D721Med (cell line): Measurements from ENCODE around the gene ATP1A3.

Source experiments
- DNase-seq: peaks from one replicate; pipeline ENCODE4 v3.0.0; 2011; ENCODE audit warnings: low spot score; ENCODE audit not compliant: insufficient read length
- FAIRE-seq: peaks from 2 replicates; lab custom pipeline; 2011; peaks lifted over from hg19 to GRCh38; lab: Jason Lieb, UNC
- TF ChIP-seq, protein P1 (sequence below): IDR thresholded peaks from 2 replicates; pipeline ENCODE4 v1.5.1; 2012; ENCODE audit warnings: mild to moderate bottlenecking, control low read depth; ENCODE audit not compliant: insufficient read depth; ENCODE audit errors: missing control alignments

The ATP1A3 gene

DNA sequence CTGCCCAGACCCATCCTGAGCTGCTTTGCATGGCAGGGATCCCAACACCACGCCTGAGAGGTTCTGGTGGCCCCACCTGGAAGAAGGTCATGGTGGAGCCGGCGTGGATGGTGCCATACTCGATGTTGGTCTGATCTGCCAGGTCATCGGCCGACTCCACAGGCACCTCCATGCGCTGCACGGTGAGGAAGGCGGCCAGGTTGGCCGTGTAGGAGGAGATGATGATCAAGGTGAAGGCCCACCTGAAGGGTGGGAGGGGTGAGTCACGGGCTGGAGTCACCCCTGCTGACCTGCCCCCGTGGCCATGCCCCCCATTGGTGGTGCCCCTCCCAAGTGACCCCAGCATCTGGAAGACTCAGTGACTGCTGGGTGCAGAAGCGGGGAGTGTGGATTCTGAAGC is 12.5 kb upstream of the ATP1A3 start:
- DNase-seq (no peak), FAIRE-seq (no peak)
- TF ChIP-seq, protein P1, sequence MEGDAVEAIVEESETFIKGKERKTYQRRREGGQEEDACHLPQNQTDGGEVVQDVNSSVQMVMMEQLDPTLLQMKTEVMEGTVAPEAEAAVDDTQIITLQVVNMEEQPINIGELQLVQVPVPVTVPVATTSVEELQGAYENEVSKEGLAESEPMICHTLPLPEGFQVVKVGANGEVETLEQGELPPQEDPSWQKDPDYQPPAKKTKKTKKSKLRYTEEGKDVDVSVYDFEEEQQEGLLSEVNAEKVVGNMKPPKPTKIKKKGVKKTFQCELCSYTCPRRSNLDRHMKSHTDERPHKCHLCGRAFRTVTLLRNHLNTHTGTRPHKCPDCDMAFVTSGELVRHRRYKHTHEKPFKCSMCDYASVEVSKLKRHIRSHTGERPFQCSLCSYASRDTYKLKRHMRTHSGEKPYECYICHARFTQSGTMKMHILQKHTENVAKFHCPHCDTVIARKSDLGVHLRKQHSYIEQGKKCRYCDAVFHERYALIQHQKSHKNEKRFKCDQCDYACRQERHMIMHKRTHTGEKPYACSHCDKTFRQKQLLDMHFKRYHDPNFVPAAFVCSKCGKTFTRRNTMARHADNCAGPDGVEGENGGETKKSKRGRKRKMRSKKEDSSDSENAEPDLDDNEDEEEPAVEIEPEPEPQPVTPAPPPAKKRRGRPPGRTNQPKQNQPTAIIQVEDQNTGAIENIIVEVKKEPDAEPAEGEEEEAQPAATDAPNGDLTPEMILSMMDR, result no peak

DNA sequence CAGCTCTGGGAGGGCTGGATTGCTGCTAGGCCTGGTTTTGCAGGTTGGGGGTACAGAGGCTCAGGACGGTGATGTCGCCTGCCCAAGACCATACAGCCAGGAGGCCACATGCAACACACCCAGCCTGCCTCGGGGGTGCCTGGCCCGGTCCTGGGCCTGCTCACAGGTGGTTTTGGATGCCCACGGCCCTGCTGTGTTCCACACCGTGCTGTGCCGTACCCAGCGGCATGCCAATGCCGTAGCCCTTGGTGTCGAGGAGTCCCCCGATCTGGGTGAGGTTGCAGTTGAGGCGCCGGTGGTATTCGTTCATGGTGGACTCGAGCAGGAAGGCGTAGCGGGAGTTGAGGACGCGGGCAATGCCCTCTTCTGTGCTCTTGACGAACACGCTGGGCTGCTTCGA is 11.5 kb upstream of the ATP1A3 start:
- DNase-seq (no peak), FAIRE-seq (no peak)
- TF ChIP-seq, protein P1, result no peak

DNA sequence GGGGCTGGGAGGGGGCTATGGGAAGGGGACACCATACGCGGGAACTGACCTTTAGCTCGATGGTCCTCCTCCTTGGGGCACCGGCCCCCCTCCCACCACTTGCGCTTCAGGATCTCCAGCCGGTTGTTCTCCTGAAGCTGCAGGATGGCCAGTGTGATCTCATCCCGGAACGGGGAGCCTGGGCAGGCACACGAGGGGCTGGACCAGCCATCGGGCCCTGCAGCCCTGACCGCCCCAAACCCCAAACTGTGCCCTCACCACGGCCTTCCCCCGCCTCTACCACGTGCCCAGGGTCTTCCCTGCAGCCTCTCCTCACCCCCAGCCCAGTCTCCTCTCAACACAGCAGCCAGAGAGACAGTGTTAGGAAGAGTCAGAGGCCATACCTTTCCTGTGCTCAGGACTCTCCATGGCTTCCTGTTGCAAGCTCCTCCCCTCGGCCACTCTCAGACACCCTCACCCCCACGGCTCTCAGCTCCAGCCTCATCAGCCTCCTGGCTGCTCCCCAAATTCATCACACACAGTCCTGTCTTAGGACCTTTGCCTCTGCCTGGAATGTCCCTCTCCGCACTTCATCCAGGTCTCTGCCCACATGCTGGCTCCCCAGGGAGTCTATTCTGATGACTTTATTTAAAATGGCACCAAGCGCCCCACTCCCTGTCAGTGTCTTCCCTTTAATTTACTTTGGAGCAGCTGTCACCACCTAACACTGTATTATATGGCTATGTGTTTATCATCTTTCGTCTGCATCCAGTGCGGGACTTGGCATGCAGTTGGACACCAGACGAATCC is 9.7 kb upstream of the ATP1A3 start:
- TF ChIP-seq, protein P1, result no peak
- no peak for FAIRE-seq

GRCh38 chr19:41999878-42000208 is 5.8 kb upstream of the ATP1A3 start:
- no peak for DNase-seq
- no peak for FAIRE-seq
- TF ChIP-seq, protein P1, result no peak

More for the DNA sequence above, 9.7 kb upstream of the ATP1A3 start:
- DNase-seq, result no peak

DNA sequence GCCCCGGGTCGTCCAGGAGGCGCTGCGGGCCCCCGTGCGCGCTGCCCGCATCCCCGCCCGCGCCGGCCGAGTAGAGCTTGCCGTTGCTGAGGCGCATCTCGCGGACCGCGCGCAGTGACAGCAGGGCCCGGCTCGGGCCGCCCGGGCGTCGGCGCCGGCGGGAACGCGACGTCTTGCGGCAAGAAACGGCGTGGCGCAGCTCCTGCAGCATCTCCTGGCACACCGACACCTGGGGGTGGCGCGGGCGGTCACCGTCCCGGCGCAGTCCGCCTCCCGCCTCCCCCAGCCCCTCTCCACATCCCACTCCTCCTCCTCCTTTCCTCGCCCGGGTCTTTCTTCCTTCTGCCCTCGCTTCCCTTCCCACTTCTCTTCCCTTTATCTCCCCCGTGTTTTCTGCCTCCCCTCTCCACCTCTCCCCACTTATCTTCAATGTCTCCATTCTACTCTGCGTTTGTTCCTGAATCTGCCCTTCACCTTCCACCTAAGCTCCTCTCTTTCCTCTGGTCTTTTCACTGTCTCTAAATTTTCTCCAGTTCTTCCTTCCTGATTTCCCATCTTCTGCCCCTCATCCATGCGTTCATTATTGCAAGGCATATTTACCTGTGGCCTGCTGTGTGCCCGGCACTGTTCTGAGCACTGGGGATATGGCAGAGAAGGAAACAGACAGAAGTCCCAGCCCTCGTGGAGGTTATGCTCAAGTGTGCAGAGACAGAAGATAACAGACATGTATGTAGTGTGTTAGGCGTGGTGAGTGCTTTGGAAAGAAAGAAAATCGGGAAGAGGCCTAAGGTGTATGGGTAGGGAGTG is 5.2 kb upstream of the ATP1A3 start:
- TF ChIP-seq, protein P1, result no peak
- FAIRE-seq (no peak), DNase-seq (no peak)

DNA sequence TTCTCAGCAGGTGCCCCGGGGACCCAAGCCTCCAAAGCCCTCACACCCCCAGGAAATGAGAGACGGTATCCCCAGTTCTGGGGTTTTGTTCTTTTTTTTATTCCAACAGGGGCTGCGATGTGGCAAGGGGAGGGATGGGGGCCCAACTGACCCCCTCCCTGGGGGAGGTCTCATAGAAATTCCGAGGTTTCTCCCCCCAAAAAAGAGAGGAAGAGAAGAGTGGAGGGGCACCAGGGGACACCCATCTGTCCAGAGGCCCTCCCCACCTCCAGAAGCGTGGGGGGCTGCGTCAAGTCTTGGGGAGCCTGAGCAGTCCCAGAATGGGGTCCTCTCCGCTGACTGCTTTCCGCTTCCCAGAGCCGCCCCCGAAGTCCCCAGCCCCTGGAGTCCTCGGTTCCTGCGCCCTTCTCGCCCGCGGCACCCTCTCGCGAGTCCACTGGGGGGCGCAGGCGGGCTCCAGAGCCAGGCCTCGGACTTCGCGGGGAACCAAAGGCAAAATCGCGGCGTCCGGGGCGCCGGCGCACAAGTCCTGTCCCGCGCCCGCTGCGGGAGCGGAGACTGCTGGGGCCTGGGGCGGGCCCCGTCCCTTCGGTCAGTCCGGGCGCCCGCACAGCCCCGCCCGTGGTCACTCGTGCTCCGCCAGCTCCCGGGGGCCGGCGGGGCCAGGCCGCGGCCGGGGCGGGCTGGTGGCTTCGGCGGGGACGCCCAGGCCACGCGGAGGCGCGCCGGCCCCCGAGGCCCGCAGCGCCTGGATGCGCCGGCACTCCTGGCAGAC is 4.4 kb upstream of the ATP1A3 start:
- DNase-seq (peak; percentile 68), FAIRE-seq (no peak)
- TF ChIP-seq, protein P1, result peak; percentile 63
